ENCODE data around the gene SBSN. TPM values are rescaled to one million over a fixed set of nuclear protein-coding genes. Genes with fewer than 3 reads are reported as not detected.
A peak's percentile ranks its signal among the peaks of the same experiment; 100 is the strongest.

The SBSN gene
- total RNA-seq, 1 donor from 2014 or later: 2.2 TPM

DNA sequence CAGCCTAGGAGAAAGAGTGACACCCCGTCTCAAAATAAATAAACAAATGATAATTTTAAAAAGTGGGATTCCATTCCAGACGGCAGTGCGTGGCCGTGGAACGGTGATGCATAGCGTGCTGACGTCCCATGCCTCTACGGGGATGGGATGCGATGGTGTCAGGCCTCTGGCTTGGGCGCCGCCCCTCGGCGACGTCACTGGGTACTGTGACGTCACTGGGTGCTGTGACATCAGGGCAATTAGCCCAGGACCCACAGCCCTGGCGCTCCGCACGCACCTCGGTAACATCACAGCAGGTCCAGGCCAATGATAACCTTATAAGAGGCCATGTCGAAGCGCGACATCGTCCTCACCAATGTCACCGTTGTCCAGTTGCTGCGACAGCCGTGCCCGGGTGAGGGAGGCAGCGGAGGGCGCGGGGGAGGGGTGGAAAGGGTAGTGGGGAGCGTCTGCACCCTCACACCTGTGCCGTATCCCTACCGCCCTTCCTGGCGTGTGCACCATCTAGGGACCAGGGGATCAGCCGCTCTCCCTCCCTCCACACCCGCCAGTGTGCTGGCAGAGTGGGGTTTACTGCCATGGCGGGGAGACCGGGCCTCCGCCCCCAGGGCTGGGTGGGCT, 5.2 kb upstream of the SBSN start, which contains the start of gene GAPDHS:
Gene GAPDHS (plus strand): TSS at position 256 of the 621 bp plus-strand sequence. CDS start 72 bp downstream, at position 328.
- DNase-seq (ENCODE audit: low spot score): no peak

DNA sequence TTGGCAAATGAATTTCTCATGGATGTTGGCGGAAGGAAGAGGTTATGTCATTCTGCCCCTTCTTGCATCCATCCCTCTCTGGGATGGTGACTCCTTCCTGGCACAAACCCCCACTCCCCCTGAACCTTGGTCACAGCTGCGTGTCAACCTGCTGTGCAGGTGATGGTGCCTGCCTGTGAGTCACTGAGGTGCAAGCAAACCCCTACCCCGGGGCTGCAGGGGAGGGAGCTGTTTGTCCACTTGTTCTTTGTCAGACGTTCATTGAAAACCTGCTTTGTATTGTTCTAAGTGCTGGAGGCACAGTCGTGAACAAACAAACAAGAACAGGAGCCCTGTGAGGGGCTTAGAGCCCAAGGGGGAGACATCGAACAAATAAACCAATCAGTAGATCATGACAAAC, 3.2 kb upstream of the SBSN start:
- no peak for DNase-seq (ENCODE audit: low spot score)

DNA sequence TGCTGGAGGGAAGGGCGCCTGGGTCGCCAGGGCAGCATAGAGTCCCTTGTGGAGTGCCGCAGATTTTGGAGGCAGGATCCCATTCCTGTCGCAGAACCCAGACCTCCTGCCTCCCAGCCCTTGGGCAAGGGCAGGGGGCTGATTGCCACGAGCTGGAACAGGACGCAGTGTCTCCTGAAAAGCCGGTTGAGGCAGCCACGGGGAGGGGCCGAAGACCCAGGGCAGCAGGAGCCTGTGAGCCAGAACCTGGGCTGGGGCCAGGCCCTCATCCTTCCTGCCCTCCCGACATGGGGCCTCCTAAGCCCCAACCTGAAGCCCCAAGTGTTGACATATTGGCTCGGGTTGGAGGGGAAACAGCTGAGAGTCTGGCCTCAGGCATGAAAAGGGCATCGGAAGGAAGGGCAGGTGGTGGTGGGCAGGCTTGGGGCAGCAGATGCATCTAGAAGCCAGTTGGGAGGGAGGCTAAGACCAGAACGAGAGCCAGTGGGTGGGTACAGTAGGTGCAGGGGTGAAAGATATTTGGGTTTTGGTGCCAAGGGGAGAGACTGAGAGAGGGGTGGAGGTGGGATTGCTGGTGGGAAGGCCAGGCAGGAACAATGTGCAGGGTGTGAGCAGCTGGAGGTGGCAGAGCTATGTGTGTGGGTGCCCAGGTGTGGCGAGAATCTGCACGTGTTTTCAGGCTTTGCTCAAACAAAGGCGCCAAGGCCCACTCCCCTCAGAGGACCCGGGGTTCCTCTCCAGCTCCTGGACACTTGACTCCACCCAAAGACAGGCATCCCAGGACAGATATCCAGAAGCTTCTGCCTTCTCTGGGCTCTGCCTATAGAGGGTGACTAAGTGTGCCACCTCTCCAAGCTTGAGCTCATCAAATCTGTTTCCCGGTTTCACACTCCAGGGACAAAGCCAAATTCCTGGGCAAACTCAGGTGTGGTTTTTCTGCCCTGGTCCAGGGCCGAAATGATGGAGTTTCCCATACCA, 1.4 kb upstream of the SBSN start:
- DNase-seq (ENCODE audit: low spot score): no peak

DNA sequence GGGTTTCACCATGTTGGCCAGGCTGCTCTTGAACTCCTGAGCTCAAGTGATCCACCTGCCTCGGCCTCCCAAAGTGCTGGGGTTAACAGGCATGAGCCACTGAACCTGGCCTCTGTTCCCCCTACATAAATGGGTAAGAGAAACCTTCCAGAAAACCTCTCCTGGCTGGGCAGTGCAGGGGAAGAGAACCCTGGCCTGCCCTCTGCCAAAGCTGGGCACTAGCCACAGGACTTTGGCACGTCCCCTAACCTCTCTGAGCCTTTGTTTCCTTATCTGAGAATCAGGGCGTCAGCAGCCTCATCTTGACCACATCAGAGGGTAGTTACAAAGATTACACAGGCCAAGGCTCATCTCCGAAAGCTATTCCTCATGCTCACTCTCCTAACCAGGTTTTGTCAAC, 2.2 kb downstream of the SBSN start:
- DNase-seq (ENCODE audit: low spot score): no peak

DNA sequence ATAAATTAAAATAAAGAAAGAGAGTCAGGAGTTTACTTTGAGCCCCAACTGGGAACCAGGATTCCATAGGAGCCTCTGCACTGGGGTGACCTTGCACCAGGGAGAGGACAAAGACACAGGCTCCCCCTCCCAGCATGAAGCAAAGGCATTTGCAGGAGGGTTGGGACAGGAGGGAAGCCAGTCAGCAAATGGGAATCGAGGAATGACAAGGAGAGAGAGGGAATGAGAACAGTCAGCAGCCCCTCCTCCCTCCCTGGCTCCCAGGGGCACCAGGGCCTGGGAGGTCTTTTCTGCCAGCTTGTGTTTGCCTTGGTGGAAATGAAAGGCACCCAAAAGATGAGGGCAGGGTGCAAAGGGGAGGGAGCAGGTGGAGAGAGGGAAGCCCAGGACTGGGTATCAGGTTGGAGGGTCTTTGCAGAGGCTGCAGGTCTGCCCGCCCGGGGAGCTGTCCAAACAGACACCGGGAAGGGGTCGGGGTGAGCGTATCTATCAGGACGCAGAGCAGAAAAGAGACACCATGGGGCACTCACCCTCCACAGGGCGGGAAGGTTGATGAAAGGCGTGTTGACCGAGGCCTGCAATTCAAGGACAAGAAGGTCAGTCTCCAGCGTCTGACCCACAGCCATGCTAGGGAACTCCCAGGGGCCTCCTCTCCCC, 3.8 kb downstream of the SBSN start:
- DNase-seq (ENCODE audit: low spot score): no peak

DNA sequence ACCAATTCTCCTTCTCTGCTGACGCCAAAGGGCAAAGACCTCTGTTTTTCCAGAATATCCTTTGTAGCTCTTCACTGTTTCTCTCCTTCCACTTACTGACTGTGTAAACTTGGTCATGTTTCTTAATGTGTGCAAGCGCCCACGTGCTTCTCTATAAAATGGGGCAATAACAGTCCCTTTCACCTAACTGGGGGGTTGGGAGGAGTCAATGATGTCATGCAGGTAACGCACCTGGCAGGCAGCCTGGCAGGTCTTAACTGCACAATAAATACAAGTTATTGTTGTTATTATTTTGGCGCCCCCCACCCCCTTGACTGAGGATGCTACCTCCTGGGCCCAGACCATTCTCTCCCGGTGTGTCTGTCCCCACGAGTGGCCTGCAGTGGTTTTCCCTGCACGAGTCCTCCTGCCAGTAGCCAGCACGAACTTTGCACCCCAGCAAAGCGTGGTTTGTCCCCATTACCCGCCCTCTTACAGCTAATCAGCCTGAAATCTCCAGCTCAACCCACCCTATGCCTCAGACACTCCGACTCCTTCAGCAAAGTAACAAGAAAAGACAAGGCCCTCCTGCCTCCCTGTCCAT, 5.3 kb downstream of the SBSN start:
- DNase-seq (ENCODE audit: low spot score): no peak

DNA sequence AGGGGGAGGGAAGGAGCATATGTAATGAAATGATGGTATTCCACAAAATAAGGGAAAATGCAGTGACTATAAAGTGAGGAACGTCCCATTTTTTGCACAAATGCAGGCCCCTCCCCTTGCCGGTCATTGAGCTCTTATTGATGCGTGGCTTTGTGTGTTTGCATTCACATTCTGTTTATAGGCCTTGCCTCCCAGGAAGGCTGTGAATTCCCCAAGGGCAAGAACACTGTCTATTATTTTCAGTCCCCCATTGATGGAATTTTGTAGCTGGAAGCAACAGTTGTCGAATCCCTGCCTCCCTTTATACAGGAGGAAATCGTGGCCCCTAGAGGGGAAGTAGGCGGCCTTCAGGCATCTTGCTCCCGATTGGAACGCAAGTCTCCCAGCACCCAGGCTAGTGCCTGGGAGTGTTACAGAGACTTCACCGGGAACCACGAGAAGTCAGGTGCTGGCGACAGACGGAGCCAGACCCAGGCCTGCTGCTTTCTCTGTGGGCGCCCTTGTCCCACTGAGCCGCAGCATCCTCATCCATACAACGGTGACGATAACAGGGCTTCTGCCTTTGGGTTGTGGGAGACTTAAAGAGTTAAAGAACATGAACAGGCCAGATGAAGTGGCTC, 6.9 kb downstream of the SBSN start:
- DNase-seq (ENCODE audit: low spot score): no peak

DNA sequence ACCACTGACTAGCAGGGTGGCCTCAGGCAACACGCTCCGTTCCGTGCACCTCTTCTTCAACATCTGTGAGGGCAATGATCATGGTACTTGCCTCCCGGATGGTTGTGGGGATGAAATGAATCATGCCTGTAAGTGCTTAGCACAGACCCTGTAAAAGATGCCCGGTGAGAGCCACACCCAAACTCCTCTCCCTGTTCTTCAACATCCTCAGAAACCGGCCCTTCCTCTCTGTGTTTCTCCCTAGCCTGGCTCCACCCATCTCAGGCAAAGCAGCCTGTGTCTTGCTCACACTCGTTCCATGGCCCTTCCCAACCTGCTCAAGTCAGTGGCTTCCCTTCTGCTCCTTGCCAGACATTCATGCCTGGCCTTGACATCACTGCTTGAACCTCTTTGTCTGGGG, 8.8 kb downstream of the SBSN start:
- DNase-seq (ENCODE audit: low spot score): peak; percentile 30

DNA sequence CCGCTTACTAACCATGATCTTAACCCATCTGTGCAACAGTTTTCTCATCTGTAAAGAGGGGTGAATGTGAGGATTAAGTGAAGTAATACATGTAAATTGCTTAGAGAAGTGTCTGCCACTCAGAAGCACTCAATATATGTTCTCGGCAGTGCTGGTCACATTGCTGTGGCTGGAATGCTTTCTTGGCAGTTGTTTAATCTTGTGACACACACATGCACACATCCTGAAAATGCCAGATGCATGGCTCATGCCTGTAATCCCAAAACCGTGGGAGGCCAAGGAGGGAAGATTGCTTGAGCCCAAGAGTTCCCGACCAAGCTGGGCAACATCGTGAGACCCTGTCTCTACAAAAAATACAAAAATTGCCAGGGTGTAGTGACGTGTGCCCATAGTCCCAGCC, 9.8 kb downstream of the SBSN start:
- DNase-seq (ENCODE audit: low spot score): peak; percentile 59

DNA sequence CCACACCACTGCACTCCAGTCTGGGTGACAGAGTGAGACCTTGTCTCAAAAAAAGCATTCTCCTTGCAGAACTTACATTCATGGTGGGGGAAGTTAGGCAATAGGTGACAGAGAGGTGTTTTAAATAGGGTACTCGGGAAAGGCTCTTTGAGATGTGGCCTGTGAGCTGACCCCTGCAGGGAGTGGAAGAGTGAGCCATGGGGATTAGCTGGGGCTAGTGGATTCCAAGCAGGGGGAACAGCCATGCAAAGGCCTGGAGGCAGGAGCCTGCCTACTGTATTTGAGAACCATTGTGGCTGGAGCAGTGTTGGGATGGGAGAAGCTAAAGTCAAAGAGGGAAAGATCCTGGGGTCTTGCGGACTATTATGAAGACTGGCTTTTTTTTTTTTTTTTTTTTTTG, 10.8 kb downstream of the SBSN start:
- DNase-seq (ENCODE audit: low spot score): no peak

DNA sequence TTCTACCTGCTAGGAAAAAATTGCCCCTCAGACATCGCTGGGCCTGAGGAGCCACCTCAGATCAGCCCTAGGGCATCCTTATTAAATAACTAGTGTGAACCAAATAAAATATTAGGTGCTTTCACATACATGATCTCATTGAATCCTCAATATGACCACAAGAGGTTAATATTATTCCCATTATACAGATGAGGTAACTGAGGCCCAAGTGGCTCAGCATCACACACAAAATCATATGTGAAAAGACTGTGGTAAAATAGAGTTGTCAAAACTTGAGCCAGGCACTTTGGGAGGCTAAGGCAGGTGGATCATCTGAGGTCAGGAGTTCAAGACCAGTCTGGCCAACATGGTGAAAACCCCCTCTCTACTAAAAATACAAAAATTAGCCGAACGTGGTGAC, 11.8 kb downstream of the SBSN start:
- no peak for DNase-seq (ENCODE audit: low spot score)

DNA sequence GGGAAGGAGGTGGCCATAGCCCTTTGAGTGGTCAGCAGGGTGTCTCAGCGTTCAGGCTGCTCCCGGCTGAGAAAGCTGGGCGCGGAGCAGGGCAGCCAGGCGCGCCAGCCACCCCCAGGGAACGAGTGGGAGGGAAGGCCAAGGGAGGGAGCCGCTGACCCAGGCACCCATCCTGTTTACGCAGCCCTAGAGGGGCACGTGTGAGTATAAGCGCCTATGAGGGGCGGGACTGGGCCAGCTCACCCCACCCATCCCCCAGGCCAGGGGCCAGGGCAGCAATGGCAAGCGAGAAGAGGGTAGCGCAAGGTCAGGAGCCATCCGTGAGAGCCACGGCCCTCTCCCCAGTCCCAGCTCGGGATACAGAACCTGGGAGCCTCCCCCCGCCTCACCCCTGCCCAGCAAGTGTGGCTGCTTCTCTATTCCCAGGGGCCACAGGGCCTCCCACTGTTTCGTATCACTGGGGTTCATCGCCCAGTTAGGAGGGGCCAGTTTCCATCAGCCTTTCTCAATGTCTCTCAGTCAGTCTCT, 13.8 kb downstream of the SBSN start:
- DNase-seq (ENCODE audit: low spot score): no peak

DNA sequence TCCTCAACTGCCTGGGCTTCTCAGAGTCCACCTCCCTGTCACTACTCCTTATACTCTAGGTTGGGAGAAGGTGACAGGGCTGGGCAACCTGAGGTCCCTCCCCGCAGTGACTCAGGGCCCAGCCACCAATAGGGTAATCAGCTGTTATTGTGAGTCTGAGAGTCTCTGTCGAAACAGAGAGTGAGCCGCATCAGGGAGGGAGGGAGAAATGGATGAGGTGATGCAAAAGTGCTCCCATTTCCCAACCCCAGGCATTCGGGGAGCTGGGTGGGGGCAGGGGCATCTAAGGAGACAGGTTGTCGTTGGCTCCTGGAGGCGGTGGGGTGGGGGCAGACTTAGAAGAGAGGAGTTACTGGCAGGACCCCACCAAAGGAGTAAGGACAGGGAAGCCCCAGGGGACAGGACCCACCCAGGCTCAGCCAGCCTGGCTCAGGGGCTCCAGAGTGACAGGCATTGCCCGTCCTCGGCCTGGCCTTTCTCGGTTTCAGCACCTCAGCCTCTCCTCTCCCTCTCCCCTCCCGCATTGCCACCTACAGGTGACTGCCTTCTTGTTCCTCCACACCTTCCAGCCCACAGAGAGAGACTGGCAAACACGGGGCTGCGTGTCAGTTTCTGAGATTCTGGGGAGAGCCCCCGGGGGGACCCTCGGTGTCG, 14.4 kb downstream of the SBSN start, which contains the start of gene DMKN:
Gene DMKN (minus strand): TSS at position 22 of the 654 bp plus-strand sequence. CDS start 174 bp downstream, outside the sequence.
- DNase-seq (ENCODE audit: low spot score): no peak

DNA sequence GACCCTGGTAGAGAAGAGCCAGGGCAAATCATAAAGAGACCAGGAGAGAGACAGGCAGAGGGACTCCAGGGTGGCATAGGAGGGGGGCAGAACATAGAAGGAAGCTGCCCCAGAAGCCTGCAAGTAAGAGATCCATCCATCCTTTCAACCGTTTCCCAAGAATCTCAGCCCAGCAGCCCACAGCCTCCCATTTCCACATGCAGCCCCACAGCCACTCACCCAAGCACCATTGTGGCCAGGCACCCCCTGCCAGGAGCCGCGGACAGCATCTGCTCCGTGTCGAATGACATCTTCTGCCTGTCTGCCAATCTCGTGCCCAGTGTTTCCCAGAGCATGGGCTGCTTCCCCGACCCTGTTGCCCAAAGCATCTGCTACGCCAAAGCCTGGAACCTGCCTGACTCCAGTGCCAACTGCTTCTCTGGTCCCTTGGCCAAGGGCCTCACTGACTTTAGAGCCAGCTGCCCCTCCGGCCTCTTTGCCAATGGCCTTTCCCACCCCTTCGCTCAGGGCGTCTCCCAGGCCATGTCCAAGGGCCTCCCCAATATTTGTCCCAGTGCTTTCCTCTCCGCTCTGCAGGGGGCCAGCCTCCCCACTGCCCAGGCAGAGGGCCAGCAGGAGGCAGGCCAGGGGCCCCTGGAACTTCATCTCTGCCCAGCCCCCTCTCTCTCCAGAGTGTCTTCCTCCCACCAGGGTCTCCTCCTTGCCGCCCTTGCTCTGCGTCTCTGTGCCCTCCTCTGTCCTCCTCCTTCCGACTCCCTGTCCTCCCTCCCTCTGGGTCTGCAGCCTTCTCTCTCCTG, 15.1 kb downstream of the SBSN start:
- DNase-seq (ENCODE audit: low spot score): no peak

DNA sequence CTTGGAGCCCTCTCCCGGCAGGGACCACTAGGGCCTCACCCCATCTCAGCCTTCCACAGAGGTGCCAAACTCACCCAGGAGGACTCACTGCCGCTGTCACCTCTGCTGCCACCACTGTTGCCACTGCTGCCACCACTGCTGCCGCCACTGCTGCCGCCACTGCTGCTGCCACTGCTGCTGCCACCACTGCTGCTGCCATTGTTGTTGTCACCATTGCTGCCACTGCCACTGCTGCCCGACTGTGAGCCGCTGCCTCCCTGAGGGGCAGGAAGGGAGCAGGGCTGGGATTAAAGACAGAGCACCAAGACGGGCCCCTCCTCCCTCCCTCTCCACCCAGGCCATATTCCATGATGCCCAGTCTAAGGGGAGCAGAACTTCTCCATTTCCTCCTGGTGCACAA, 16.8 kb downstream of the SBSN start:
- no peak for DNase-seq (ENCODE audit: low spot score)

DNA sequence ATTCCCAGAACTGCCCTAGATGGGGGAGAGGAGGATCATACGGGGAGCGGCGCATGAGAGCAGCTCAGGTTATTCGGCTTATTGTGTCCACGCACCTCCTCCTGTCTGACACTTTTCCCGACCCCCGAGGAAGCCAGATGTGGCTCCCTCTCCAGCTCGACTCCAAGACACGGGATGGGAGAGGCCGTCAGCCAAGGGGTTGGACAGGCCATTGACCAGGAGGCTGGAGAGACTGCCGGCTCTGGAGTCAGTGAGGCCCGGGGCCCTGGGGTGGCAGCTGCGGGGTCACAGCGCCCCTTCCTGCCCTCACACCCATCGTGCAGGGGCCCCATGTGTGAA, 17.5 kb downstream of the SBSN start:
- DNase-seq (ENCODE audit: low spot score): no peak

DNA sequence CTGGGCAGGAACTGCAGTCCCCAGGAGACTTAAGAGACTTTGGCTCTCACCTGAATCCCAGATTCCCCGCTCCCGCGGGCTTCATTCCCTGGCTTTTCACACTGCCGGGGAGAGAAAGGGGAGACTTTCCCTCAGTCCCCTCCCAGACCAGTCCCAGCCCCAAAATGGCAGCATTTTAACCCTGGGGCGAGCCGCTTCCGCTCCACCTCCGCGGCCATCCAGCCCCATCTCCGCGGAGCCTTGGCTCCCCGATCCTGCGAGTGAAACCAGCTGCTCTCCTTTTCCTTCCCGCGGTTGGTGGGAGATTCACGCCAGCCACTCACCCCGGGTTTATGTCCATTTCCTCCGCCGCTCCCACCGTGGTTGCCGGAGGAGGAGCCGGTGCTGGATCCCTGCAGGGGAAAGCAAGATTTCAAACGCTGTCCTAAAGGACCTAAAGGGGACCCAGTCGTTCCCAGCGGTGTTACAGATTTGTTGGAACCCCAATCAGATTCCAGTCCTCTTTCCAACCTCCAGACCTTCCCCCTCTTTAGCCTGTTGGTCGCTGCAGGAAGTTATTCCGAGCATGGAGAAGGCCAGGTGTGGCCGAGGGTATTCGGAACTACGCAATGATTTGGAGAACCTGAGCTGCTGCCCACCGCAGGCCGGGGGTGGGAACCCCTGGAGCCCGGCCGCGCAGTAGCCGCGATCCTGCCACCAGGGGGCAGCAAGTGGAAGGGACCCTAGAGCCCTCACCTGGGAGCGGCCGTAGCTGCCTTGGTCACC, 18.1 kb downstream of the SBSN start:
- DNase-seq (ENCODE audit: low spot score): peak; percentile 68

DNA sequence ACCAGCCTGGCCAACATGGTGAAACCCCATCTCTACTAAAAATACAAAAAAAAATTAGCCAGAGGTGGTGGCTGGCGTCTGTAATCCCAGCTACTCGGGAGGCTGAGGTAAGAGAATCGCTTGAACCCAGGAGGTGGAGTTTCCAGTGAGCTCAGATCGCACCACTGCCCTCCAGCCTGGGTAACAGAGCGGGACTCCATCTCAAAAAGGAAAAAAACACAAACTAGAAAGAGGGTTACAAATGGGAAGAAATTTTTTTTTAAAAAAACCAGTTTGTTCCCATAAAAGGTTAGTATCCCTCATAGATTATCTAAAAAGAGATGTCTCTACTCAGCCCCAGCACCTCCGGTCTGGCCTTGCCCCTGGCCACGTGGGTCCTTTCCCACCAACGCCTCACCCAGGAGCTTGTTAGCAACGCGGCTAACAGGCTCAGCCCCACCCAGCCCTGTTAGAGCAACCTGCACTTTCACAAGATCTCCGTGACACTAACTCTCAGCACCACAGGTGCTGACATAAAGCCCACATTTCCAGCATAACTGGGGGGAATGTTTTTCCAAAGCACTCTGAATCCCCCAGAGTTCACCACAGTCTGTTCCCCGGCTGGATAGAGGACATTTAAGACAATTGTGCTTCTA, 19.0 kb downstream of the SBSN start:
- DNase-seq (ENCODE audit: low spot score): peak; percentile 14

DNA sequence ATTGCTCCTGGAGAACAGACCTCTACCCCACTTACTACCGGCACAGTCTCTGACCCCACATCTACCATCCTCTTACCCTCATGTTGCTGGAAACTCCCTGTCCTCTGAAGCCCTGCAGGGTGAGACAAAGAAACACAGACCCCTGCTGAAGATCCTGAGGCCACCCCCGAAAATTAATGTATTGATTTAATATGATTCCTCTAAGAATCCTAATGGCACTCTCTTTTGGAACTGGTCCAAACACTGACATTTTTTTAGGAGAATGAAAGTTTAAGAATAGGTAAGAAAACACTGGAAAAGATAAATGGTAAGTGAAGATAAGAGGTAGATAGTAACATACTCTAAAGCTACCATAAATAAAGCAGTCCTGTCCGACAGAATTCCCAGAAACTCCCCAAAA, 20.0 kb downstream of the SBSN start:
- no peak for DNase-seq (ENCODE audit: low spot score)
